Measurements from ENCODE around the gene OR5H14.
A peak's percentile ranks its signal among the peaks of the same experiment; 100 is the strongest.
"Not testable (repeated sequence)": the region's sequence is repeated elsewhere in the genome, so short reads cannot be mapped to it uniquely, and the experiment has no call there.

Gene OR5H14

DNA sequence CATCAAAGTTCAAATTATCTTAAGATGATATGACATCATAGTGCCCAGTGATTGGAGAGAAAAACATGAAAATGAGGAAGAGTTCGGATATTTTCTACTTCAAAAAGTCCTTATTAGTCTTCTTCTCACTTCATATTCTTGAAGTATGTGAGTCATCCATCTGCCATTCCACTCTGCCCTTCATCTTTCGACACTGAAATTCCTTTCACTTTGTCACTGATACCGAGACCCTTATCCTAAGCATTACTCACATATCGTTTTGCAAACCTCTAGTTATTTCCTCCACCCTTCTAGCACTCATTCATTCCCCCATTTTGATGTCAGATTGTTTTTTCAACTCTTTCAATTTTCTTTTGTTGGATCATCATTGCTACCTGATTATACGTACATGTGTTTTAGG lies 4.0 kb downstream of the OR5H14 start:
- no peak for ATAC-seq (replicated peaks; ENCODE audit: extremely low read depth, poor library complexity, severe bottlenecking)
- H3K4me3 Mint-ChIP-seq = no peak overlapping the region
- no peak overlapping the region for H3K27ac Mint-ChIP-seq (ENCODE audit: low read depth)
- DNase-seq (ENCODE audit: low spot score in 2 of 2) = no peak
- H3K36me3 Mint-ChIP-seq (ENCODE audit: insufficient read depth) = no peaks in the 10 kb centered on the region
- H3K4me1 Mint-ChIP-seq = no peaks in the 10 kb centered on the region
- H3K27me3 Mint-ChIP-seq = peaks cover 26% of the 10 kb centered on the region
- H3K9me3 Mint-ChIP-seq = no peaks in the 10 kb centered on the region

DNA sequence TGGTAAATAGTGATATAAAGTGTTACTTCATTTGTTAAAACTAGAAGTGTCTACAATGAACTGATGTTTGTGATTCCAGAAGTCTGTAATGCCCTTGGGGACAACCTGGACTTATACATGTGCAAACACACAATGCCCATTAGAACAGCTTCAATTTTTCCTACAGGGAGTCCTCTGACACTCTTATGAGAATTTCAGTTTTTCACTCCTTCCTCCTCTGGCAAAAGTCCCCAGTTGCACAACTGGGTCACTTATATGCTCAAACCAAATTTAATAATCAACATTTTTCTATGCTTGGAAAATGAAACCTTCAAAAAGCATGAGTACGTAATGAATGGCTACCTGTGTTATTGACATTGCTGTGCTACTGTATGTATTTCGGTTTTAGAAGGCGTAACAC lies 19.1 kb downstream of the OR5H14 start, which contains the start of gene OR5H15:
OR5H15 (plus strand) TSS at position 301 of the 400 bp plus-strand sequence. CDS start 2,004 bp downstream, outside the sequence.
- Mint-ChIP-seq H3K27me3 (peaks cover 27% of the 10 kb centered on the region), H3K9me3 (no peaks in the 10 kb centered on the region), H3K4me1 (no peaks in the 10 kb centered on the region), H3K36me3 (ENCODE audit: insufficient read depth) (no peaks in the 10 kb centered on the region), H3K4me3 (no peak within 1 kb of the TSS), H3K27ac (ENCODE audit: low read depth) (no peak within 1 kb of the TSS)
- DNase-seq (ENCODE audit: low spot score in 2 of 2) = no peak
- ATAC-seq (replicated peaks; ENCODE audit: extremely low read depth, poor library complexity, severe bottlenecking) = no peak

DNA sequence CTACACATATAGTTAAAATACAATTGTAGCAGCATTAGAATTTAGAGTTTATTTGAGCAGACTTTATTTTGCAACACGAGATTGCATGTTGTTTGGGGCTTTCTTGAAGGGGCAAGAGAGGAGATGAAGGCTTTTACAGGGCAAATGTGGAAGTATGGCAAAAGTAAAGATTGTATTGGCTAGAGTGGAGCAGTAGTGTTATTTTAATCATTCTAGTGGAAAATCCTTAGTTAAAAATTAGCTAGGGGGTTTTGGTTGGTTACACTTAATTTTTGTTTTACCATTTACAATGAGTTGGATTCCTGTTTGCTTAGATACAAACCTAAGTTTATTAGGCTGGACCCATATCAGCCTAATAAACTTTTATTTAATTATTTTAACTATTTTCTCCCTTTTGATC lies 23.8 kb downstream of the OR5H14 start:
- peaks cover 4% of the 10 kb centered on the region for H3K4me1 Mint-ChIP-seq
- no peak overlapping the region for H3K27ac Mint-ChIP-seq (ENCODE audit: low read depth)
- H3K27me3 Mint-ChIP-seq = peaks cover 16% of the 10 kb centered on the region
- ATAC-seq (replicated peaks; ENCODE audit: extremely low read depth, poor library complexity, severe bottlenecking) (no peak), DNase-seq (ENCODE audit: low spot score in 2 of 2) (no peak)
- H3K4me3 Mint-ChIP-seq = no peak overlapping the region
- H3K9me3 Mint-ChIP-seq = no peaks in the 10 kb centered on the region
- H3K36me3 Mint-ChIP-seq (ENCODE audit: insufficient read depth) = no peaks in the 10 kb centered on the region

DNA sequence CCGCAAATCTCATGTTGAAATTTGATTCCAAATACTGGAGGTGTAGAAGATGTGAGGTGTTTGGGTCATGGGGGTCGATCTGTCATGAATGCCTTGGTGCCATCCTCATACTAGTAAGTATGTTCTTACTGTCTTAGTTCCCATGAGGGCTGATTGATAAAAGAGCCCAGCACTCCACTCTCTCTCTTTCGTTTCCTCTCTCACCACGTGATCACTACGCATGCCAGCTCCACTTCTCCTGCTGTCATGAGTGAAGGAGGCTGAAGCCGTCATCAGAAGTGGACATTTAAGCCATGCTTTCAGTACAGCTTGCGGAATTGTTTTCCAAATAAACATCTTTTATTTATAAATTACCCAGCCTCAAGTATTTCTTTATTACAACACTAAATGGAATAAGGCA lies 25.3 kb downstream of the OR5H14 start:
- Mint-ChIP-seq H3K27ac (ENCODE audit: low read depth) (no peak overlapping the region), H3K9me3 (peaks cover 5% of the 10 kb centered on the region), H3K27me3 (peaks cover 16% of the 10 kb centered on the region), H3K36me3 (ENCODE audit: insufficient read depth) (no peaks in the 10 kb centered on the region), H3K4me1 (peaks cover 4% of the 10 kb centered on the region), H3K4me3 (no peak overlapping the region)
- no peak for DNase-seq (ENCODE audit: low spot score in 2 of 2)
- ATAC-seq (replicated peaks; ENCODE audit: extremely low read depth, poor library complexity, severe bottlenecking) = no peak

DNA sequence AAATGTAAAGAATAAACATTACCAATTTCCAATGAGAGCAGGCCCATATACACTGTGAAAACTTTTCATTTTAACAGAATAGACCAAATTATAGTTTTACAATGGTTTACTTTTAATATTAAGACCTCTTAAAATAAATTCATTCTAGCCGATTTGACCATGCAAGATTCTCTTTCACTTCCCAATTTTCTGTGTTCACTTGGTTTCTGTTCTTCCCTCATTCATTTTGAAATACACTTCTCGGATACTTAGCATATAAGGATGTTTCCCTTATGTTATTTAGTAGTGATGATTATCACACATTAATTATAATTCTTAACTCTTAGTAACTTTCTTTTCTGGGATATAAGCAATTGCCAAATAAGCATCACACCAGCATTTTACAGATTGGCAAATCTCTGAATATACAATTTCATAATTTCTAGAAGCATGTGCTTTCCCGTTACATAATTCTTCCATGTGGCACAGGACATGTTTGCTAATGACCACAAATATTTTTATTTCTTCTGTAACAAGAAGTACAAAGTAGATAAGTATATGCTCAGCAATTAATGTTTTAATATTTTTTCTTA lies 33.1 kb downstream of the OR5H14 start:
- DNase-seq (ENCODE audit: low spot score in 2 of 2) (no peak), ATAC-seq (replicated peaks; ENCODE audit: extremely low read depth, poor library complexity, severe bottlenecking) (no peak)
- H3K4me3 Mint-ChIP-seq = no peak overlapping the region
- peaks cover 5% of the 10 kb centered on the region for H3K9me3 Mint-ChIP-seq
- H3K36me3 Mint-ChIP-seq (ENCODE audit: insufficient read depth) = no peaks in the 10 kb centered on the region
- H3K4me1 Mint-ChIP-seq = no peaks in the 10 kb centered on the region
- no peak overlapping the region for H3K27ac Mint-ChIP-seq (ENCODE audit: low read depth)
- no peaks in the 10 kb centered on the region for H3K27me3 Mint-ChIP-seq

DNA sequence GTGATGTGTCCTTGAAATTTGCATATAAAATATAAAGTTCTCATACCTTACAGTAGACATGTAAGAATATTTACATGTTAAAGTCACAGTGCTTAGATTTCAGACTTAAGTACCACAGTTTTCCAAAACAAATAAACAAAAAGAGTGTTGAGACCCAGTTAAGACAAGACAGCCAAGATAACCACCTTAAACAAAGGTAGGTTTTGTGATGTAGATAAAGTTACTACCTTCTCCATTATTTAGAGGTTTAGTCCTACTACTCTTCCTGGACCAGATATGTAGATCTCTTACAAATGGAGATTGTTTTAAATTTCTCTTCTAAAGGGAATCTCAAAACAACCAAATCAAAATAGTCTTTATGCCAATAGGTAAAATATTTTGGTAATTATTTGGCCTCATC lies 34.9 kb downstream of the OR5H14 start:
- DNase-seq (ENCODE audit: low spot score in 2 of 2) = no peak
- Mint-ChIP-seq H3K4me1 (no peaks in the 10 kb centered on the region), H3K9me3 (peaks cover under 1% of the 10 kb centered on the region), H3K36me3 (ENCODE audit: insufficient read depth) (no peaks in the 10 kb centered on the region), H3K4me3 (no peak overlapping the region), H3K27ac (ENCODE audit: low read depth) (no peak overlapping the region), H3K27me3 (no peaks in the 10 kb centered on the region)
- ATAC-seq (replicated peaks; ENCODE audit: extremely low read depth, poor library complexity, severe bottlenecking) = no peak

DNA sequence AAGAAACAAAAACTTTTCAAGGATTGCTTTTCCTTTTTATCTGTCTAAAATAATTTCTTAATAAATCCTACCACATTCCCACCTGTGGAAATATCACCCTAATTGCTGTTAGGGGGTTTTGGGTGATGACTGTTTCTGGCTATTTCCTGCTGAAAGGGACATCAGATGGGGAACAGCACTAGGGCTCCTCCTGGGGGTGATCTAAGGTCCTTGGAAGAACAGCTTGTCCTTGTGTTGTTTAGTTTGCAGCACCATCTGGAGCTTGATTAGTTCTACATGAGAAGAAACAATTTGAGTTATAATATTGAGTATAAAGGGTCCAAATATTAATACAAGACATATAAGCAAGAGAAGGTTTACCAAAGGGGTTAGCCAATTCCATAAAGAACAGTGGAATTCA lies 37.9 kb downstream of the OR5H14 start:
- Mint-ChIP-seq H3K4me3 (no peak overlapping the region), H3K27ac (ENCODE audit: low read depth) (no peak overlapping the region), H3K27me3 (no peaks in the 10 kb centered on the region), H3K4me1 (peaks cover 5% of the 10 kb centered on the region), H3K9me3 (no peaks in the 10 kb centered on the region), H3K36me3 (ENCODE audit: insufficient read depth) (no peaks in the 10 kb centered on the region)
- DNase-seq (ENCODE audit: low spot score in 2 of 2) = no peak
- no peak for ATAC-seq (replicated peaks; ENCODE audit: extremely low read depth, poor library complexity, severe bottlenecking)

DNA sequence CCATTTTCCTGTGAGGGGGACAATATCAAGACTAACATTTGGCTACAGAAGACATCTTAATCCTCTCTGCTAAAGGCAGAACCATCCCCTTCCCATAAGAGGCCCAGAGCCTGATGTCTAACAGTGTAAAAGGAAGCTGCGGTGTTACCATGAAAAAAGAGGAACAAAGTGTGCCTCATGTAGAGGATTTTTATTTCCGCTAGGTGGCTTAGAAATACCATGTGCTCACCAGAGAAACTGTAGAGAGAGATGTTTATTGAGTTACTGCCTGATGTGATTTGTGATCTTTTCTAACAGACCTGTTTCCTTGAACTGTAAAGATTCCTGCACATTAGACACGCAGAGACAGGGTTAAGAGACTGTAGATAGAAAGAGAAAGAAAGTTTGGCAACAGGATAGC lies 41.3 kb downstream of the OR5H14 start:
- no peaks in the 10 kb centered on the region for H3K36me3 Mint-ChIP-seq (ENCODE audit: insufficient read depth)
- peaks cover 5% of the 10 kb centered on the region for H3K4me1 Mint-ChIP-seq
- DNase-seq (ENCODE audit: low spot score in 2 of 2) (no peak), ATAC-seq (replicated peaks; ENCODE audit: extremely low read depth, poor library complexity, severe bottlenecking) (peak; percentile 52)
- no peak overlapping the region for H3K27ac Mint-ChIP-seq (ENCODE audit: low read depth)
- H3K27me3 Mint-ChIP-seq = no peaks in the 10 kb centered on the region
- H3K4me3 Mint-ChIP-seq = no peak overlapping the region
- no peaks in the 10 kb centered on the region for H3K9me3 Mint-ChIP-seq

DNA sequence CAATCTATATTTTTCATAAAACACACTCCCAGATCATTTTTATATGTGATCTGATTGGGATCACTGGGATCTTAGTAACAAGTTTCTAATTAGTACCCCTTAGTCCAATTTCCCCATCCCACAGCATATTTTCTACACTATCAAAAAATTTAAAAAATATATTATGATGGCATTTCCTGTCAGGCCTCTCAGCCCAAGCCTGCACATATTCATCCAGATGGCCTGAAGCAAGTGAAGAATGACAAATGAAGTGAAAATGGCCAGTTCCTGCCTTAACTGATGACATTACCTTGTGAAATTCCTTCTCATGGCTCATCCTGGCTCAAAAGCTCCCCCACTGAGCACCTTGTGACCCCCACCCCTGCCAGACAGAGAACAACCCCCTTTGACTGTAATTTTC lies 43.6 kb downstream of the OR5H14 start:
- not testable (repeated sequence) for H3K27ac Mint-ChIP-seq (ENCODE audit: low read depth); H3K36me3 Mint-ChIP-seq (ENCODE audit: insufficient read depth); DNase-seq (ENCODE audit: low spot score in 2 of 2); H3K4me3 Mint-ChIP-seq; ATAC-seq (replicated peaks; ENCODE audit: extremely low read depth, poor library complexity, severe bottlenecking); H3K4me1 Mint-ChIP-seq; H3K9me3 Mint-ChIP-seq; H3K27me3 Mint-ChIP-seq

DNA sequence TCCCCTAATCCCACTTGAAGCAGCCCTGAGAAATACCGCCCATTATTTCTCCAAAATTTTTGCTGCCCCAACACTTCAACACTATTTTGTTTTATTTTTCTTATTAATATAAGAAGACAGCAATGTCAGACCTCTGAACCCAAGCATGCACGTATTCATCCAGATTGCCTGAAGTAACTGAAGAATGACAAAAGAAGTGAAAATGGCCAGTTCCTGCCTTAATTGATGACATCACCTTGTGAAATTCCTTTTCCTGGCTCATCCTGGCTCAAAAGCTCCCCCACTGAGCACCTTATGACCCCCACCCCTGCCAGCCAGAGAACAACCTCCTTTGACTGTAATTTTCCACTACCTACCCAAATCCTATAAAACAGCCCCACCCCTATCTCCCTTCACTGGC lies 49.0 kb downstream of the OR5H14 start:
- H3K9me3 Mint-ChIP-seq; H3K36me3 Mint-ChIP-seq (ENCODE audit: insufficient read depth); H3K4me1 Mint-ChIP-seq; ATAC-seq (replicated peaks; ENCODE audit: extremely low read depth, poor library complexity, severe bottlenecking); H3K27me3 Mint-ChIP-seq; H3K27ac Mint-ChIP-seq (ENCODE audit: low read depth); H3K4me3 Mint-ChIP-seq; DNase-seq (ENCODE audit: low spot score in 2 of 2): not testable (repeated sequence)

DNA sequence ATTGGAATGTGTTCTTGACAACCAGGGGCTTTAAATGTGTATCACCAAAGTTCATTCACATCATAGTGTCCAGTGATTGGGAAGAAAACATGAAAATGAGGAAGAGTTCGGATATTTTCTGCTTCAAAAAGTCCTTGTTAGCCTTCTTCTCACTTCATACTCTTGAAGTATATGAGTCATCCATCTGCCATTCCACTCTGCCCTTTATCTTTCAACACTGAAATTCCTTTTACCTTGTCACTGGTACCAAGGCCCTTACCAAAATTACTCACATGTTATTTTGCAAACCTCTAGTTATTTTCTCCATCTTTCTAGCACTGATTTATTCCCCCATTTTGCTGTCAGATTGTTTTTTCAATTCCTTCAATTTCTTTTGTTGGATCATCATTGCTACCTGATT lies 51.7 kb downstream of the OR5H14 start:
- no peaks in the 10 kb centered on the region for H3K36me3 Mint-ChIP-seq (ENCODE audit: insufficient read depth)
- H3K4me3 Mint-ChIP-seq = no peak overlapping the region
- no peaks in the 10 kb centered on the region for H3K9me3 Mint-ChIP-seq
- no peak overlapping the region for H3K27ac Mint-ChIP-seq (ENCODE audit: low read depth)
- peaks cover 15% of the 10 kb centered on the region for H3K27me3 Mint-ChIP-seq
- DNase-seq (ENCODE audit: low spot score in 2 of 2) = no peak
- no peak for ATAC-seq (replicated peaks; ENCODE audit: extremely low read depth, poor library complexity, severe bottlenecking)
- H3K4me1 Mint-ChIP-seq = no peaks in the 10 kb centered on the region

All from central memory CD8-positive, alpha-beta T cell (primary cell).